Stimulated activated naive CD8-positive, alpha-beta T cell treated with anti-CD3 and anti-CD28 coated beads, Interleukin-15, Interleukin-2, amounts not matched to agents 100 U/mL and 50 U/mL, for 24 hours (primary cell): ENCODE results near the gene SLC2A11.
"Not testable (repeated sequence)": the region's sequence is repeated elsewhere in the genome, so short reads cannot be mapped to it uniquely, and the experiment has no call there.

Experiments used
- ATAC-seq: fragments of 150-1000 bp; cut with Tn5 transposase; one replicate; pipeline ENCODE4 v1.10.0; 2021
- DNase-seq: peaks from one replicate; pipeline ENCODE4 v3.0.0; 2021

The SLC2A11 gene

DNA sequence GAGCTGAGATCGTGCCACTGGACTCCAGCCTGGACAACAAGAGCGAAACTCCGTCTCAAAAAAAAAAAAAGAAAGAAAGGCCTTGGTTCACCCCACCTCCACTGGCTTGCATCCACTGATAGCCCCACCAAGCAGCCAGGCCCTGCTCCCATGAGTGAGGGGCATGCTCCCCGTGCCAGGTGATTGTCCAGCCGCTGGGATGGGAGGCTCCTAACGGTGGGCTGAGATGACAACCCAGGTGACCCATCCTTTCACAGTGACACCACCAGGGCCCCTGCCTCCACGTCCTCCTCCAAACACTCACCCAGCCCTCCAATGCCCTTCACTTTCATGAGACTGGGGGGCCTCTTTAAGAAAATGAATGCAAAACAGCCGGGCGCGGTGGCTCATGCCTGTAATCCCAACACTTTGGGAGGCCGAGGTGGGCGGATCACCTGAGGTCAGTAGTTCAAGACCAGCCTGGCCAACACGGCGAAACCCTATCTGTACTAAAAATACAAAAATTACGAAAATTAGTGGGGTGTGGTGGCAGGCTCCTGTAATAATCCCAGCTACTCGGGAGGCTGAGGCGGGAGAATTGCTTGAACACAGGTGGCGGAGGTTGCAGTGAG lies 10.3 kb upstream of the SLC2A11 start:
- DNase-seq (no peak), ATAC-seq (no peak)

DNA sequence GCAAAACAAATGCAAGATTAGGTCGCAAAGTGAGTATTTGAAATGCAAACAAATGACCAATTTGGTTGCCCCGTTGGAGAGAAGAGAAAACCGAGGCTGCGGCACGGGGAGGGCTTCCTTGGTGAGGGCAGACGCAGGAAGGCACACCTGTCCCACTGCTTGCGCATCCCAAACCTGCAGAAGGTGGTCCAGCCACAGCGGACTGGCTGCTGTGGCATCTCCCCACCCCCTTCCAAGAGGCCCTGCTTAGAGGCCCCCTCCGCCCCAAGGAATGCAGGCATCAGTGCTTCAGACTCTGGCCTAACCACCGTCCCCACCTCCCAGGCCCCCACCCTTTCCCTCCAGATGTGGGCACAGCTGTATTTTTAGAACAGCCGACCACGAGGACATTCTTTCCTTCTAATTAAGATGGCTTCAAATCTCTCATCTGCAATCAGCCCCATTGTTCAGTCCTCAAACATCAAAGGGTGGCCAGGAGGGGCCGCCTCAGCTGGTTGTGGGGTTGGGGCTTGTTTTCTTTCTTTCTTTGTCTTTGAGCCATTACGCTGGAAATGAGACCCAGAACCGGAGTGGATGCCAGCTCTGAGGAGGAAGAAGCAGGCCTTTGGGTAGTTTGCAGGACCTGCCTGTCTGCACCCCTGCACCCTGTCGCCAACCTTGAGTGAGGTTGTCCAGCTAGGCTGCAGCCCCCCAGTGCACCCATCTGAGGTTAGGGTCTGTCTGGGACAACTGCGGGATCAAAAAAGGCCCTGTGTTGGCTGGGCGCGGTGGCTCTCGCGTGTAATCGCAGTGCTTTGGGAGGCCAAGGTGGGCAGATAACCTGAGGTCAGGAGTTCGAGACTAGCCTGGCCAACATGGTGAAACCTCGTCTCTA lies 9.4 kb upstream of the SLC2A11 start:
- DNase-seq (no peak), ATAC-seq (no peak)

DNA sequence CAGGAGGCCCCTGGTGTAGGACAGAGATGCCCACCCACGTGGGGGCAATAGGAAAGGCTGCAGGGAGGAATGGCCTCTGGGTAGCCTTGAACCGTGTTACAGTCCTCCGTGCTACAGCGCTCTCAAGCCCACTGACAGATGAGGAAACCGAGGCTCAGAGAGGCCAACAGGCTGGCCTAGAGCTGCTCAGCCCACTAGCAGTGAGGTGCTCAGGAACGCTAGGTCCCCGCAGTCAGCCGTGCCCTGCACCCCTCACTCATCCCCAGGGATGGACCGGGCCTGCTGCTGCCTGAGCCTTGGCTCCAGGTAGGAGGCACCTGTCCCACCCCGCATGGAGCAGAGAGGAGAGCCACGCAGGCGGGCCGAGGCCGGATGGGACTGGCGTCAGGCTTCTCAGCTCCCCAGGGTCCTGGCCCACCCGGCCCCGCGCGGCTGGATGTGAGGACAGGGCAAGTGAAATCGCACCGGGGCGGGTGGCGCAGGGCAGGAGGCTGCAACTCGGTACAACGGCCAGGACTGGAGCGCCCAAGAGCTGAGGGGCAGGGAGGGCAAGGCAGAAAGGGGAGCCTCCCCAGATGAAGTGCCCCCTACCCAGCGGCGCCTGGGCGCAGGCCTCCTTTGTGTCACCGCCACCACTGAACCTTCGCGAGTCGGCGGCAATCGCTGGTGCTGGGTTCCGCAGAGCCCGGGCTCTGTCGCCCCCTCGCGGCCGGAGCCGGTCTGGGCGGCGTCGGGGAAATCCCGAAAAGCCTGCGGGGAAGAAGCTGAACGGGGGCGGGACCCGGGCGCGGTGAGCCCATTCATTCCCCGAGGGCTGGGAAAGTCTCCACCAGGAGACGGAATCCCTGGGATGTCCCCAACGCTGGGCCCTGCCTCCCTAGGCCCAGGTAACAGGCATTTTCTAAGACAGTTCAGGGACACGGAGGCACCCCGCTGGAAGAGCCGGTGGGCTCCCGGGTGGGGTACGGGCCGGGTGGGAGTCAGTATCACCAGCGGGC lies 8.4 kb upstream of the SLC2A11 start:
- DNase-seq, result peak; percentile 93
- peak; percentile 84 for ATAC-seq

DNA sequence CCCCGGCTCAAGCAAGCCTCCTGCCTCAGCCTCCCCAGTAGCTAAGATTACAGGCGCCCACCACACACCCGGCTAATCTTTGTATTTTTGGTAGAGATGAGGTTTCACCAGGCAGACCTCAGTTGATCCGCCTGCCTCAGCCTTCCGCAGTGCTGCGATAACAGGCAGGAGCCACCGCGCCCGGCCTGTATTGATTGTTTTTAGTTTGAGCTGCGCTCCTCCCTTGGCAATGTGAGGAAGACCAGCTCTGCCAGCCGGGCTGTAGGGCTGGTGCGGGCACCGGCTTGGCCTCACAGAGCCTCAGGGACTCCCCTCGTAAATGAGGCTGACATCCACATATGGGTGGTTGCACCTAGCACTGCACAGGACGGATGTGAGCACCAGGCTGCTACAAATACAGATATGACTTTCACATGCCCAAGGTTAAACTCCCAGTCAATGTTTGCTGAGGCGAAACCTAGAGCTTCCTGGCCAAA lies 7.5 kb upstream of the SLC2A11 start:
- no peak for ATAC-seq
- no peak for DNase-seq

DNA sequence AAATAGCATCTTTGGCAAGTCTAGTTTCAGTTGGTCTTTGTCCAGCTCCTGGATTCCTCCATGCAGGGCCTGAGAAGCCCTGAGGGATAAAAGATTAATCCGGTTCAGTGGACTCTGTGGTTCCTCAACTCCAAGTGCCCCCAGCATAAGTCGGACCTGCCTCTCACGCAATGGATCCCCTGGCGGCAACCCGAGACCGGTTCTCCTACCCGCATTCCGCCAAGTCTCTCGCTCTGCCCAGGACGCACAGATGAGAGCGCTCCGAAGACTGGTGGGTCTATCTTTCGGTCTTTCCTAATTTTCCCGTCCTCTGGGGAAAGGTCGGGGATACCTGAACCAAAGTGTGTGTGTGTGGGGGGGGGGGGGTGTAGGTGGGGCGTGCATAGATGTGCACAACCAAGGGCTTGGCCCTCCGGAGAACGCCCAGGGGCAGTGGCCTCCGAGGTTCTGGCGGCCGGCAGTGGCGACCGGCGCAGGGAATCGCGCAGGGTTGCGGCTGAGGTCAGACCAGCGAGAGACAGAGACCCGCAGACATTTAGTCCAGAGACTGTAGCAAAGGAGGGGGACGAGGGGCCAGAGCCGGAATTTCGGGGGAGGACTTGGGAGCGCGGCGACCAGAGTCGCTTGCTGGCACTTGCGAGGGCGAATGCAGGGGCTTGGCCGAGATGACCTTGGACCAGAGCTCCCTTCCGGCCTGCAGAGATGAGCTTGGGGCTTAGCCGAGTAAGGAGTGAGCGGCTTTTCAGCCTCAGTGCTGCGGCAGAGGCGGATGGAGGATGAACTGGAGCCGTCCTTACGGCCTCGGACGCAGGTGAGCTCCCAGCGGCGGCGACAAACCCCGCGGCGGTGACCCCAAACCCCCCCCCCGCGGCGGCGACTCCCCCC lies 712 bp upstream of the SLC2A11 start:
- ATAC-seq (peak; percentile 47), DNase-seq (peak; percentile 34)

DNA sequence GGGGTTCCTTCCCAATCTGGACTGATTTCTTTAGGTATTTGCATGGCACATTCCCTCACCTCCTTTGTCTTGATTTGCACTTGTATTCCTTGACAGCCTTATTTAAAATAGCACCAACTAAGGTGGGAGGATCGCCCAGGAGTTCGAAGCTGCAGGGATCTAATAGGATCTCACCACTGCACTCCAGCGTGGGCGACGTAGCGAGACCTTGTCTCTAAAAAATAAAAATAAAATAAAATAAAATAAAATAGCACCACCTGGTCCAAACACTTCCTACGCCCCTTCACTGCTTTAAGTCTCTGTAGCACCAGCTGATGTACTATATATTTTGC lies 775 bp downstream of the SLC2A11 start:
- DNase-seq, result no peak
- no peak for ATAC-seq

DNA sequence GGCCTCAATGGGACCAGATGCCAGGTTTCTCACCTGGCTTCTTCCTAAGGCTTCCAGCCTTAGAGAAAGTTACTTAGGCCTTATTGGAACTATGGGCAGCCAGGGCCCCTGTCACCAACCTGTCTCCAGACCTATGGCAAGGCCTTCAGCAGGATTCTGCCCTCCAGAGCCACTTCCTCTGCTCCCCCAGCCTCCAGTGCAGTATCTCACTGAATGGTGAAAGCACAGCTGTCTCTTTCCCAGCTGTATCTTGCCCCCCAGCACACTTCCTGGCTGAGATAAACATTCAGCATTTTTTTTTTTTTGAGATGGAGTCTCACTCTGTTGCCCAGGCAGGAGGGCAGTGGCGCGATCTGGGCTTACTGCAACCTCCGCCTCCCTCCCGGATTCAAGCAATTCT lies 1.5 kb downstream of the SLC2A11 start:
- ATAC-seq (no peak), DNase-seq (no peak)

DNA sequence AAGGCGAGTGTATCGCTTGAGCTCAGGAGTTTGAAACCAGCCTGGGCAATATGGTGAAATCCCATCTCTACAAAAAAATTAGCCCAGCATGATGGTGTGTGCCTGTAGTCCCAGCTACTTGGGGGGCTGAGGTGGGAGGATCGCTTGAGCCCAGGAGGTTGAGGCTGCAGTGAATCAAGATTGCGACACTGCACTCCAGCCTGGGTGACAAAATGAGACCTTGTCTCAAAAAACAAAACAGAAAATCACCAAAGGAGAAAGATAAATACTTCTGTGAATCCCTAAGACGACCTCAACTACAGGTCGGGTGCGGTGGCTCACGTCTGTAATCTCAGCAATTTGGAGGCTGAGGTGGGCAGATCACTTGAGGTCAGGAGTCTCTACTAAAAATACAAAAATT lies 2.5 kb downstream of the SLC2A11 start:
- ATAC-seq, DNase-seq: not testable (repeated sequence)

DNA sequence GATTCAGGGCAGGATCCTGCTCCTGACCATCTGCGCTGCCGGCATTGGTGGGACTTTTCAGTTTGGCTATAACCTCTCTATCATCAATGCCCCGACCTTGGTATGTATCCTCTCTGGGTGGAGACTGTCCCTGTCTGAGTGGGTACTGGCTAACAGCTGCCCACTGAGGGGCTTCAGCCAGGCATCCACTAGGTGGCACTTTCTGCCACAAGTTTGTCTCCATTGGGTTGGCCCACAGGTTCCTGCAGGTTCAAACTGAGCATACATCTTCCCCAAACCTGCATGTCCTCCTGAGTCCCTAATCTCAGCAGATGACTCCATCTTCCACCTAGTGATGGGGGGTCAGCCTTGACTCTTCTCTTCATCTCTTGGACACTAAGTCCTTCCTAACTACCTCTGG lies 4.4 kb downstream of the SLC2A11 start:
- ATAC-seq, result peak; percentile 35
- DNase-seq, result peak; percentile 58

DNA sequence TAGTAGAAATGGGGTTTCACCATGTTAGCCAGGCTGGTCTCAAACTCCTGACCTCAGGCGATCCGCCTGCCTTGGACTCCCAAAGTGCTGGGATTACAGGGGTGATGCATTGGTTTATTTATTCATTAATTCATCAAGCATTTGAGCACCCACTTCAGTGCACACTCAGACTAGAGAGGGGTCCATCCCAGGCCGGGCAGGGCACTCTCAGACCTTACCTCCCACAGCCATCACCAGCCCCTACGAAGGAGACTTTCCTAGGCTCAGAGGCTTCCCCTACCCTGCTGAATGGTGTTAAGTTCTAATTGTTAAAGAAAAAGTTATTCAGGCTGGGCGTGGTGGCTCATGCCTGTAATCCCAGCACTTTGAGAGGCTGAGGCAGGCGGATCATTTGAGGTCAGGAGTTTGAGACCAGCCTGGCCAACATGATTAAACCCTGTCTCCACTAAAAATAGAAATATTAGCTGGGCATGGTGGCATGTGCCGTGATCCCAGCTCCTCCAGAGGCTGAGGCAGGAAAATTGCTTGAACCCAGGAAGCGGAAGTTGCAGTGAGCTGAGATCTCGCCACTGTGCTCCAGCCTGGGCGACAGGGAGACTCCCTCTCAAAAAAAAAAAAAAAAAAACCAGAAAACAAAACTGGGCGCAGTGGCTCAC lies 7.0 kb downstream of the SLC2A11 start:
- not testable (repeated sequence) for DNase-seq, ATAC-seq

DNA sequence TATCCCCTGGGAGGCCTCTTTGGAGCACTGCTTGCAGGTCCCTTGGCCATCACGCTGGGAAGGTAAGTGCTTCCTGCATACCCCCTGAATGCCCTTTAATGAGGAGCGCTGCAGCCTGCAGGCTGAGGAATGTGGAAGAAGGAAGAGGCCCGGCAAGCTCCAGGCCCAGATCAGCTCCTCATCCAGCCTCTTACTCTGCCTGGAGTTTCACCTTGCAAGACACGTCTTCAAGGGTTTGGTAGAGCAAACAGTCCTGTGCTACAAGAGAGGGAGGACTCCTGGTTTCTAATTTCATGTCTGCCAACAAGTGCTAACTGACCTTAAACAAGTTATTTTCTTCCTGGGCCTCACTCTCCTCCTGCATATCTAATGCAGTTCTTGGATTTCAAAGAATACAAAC lies 10.9 kb downstream of the SLC2A11 start:
- ATAC-seq (no peak), DNase-seq (no peak)

DNA sequence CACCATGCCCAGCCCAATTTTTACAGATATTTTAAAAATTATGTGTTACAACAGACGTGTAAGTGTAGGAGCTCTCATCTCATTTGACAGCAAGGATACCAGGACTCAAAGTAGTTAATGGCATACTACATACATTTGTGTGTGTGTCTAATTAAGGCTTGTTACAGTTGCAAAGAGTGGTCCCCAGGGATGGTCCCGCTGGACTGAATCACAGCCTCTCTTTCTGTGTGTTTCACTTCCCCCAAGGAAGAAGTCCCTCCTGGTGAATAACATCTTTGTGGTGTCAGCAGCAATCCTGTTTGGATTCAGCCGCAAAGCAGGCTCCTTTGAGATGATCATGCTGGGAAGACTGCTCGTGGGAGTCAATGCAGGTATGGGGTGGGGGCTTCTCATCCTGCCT lies 17.2 kb downstream of the SLC2A11 start:
- no peak for ATAC-seq
- DNase-seq, result no peak

DNA sequence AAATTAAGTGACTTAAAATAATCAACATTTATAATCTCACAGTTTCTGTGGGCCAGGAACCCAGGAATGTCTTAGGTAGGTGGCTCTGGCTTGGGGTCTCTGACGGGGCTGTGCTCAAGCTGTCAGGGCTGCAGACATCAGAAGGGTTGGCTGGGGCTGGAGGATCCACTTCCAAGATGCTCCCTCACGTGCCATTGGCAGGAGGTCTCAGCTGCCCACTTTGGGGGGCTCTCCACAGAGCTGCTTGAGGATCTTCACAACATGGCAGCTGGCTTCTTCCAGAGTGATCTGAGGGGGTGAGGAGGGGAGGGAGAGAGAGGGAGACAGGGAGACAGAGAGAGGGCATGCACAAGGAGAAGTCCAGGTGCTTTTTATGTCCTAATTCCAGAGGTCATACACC lies 18.1 kb downstream of the SLC2A11 start:
- DNase-seq, result no peak

DNA sequence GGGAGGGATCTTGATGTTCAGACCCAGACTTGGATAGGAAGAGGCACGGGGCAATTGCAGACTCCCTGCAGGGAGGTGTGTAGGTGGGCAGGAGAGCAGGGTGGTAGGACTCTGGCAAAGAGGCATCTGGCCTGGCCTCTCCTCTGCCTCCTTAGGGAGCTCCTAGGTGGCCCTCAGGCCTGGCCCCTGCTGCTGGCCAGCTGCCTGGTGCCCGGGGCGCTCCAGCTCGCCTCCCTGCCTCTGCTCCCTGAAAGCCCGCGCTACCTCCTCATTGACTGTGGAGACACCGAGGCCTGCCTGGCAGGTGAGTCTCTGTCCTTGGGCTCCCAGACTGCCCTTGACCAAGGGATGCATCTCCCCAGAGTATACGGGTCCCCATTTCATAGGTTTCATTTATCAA lies 19.9 kb downstream of the SLC2A11 start:
- DNase-seq, result no peak
- no peak for ATAC-seq

More for the DNA sequence above, 18.1 kb downstream of the SLC2A11 start:
- ATAC-seq, result no peak

DNA sequence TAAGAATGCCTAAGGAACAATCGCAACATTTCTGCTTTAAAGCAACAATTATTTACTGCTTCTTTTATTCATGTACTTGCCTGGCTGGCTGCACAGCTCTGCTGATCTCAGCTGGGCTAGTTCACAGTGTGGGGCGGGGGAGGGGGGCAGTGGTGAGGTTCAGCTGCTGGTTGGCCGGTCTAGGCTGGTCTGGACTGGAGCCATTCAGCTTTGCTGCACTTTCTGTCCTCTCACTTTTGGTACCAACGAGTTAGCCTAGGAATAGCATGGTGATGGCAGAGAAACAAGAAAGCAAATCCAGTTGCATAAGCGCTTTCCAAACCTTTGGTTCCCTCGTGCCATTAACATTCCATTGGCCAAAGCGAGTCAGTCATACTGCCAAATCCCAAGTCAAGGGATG lies 20.5 kb downstream of the SLC2A11 start:
- DNase-seq (no peak), ATAC-seq (no peak)

DNA sequence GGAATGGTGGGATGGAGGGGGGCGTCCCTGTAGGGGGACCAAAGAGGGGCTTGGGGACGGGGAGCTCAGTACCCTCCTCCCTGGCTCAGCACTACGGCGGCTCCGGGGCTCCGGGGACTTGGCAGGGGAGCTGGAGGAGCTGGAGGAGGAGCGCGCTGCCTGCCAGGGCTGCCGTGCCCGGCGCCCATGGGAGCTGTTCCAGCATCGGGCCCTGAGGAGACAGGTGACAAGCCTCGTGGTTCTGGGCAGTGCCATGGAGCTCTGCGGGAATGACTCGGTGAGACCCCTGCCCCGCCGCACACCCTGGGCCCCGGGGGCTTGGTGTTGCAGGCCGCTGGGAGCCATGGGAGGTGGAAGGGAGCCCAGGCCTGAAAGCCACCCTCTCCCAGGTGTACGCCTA lies 24.7 kb downstream of the SLC2A11 start:
- no peak for ATAC-seq
- DNase-seq, result no peak

DNA sequence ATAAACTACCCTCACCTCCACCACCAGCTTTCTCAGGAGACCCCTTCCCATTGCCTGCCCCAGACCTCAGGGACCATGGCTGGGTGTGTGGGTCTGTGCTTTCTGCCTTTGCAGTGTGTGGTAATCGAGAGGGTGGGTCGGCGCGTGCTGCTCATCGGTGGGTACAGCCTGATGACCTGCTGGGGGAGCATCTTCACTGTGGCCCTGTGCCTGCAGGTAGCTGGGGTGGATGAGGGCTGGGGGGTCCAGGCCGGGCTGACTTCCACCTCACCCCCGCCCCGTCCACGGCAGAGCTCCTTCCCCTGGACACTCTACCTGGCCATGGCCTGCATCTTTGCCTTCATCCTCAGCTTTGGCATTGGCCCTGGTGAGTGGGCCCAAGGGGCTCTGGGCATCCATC lies 26.0 kb downstream of the SLC2A11 start:
- DNase-seq (no peak), ATAC-seq (no peak)

DNA sequence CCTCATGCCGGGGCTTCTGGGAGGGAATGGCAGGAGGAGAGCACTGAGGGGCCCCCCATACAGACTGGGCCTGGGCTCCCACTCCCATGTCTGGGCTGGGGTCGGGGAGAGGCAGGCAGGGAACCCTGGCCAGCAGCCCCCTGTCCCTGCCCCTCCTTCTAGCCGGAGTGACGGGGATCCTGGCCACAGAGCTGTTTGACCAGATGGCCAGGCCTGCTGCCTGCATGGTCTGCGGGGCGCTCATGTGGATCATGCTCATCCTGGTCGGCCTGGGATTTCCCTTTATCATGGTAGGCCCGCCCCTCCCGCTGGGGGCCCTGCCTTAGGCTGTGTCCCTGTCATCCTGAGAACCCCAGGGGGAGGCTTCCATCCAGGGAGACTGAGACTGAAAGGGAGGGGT lies 26.5 kb downstream of the SLC2A11 start:
- ATAC-seq, result no peak

DNA sequence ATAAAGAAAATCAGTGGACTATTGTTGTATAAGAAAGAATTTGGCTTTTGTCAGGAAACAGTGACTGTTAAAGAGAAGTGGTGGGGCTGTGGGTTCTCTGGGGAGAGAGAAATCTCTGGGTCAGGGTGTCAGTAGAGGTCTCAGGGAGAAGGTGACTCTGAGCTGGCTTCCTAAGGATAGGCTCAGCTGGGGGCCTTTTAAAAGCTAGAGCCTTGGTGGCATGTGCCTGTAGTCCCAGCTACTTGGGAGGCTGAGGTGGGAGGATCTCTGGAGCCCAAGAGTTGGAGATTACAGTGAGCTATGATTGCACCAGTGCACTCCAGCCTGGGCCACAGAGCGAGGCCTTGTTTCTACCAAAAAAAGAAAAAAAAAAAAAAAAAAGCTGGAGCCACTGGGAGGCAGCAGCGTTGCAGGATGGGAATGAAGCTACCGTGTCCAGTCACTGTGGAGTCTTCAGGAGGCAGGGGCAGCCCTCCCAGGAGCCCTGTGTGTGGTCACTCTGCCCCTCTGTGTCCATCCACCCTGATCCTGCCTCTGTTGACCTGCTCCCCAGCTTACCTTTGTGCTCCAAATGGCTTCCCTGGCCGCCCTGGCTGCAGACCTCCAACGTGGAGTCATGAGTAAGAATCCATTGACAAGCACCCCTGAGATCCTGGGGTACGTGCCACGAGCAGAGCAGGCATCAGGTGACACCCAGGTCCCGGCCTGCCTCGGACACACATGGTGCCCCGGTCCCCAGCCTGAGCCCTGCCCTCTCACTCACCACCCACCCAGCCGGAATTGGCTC lies 31.1 kb downstream of the SLC2A11 start:
- DNase-seq (no peak), ATAC-seq (no peak)

More for the DNA sequence above, 26.5 kb downstream of the SLC2A11 start:
- DNase-seq, result no peak

DNA sequence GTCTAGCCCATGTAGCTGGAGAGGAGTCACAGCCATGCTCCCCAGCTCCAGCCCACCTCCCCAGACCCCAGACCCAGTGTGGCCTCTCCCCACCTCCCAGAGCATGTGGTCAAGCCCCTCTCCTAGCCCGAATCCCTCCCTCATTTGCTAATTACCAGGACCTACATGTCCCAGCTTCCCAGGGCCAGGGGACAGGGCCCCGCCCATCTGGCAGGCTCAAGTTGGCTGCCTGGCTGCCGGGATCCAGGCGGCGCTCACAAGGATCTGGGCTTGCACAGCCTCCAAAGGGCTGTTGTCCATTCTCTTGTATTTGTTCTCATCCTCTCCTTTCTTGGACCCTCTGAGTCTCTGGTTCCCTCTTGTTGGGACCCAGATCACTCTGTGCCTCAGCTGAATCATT lies 31.9 kb downstream of the SLC2A11 start:
- no peak for DNase-seq
- ATAC-seq, result no peak
